H1 (cell line): ENCODE results near the gene RAB32. TPM values are rescaled to one million over a fixed set of nuclear protein-coding genes. Genes with fewer than 3 reads are reported as not detected.

Experiments
- CTCF ChIA-PET: fragments of 300-600 bp; sonication (Branson Sonifier 250); formaldehyde crosslinking; loops from one replicate; lab custom pipeline; 2021; ENCODE audit not compliant: partially characterized antibody; lab: Charles Lee
- POLR2A ChIA-PET: fragments of 300-600 bp; sonication (Branson Sonifier 250); formaldehyde crosslinking; loops from one replicate; lab custom pipeline; 2021; ENCODE audit warnings: inconsistent platforms; ENCODE audit not compliant: partially characterized antibody; lab: Charles Lee
- DNase-seq, 2 experiments: peaks; one replicate each; pipeline versions ENCODE4 v3.0.0 to v3.0.0-alpha.2; 2010 to 2022; ENCODE audit warnings: low spot score in 2 of 2, low read depth in 1 of 2, mixed read lengths in 1 of 2
- FAIRE-seq: peaks from 2 replicates; lab custom pipeline; 2011; peaks lifted over from hg19 to GRCh38; lab: Jason Lieb, UNC
- H2AFZ ChIP-seq: 2 replicates; pipeline ENCODE4 v1.8.1; 2012; ENCODE audit warnings: low read length, inconsistent platforms
- H2AK5ac ChIP-seq: 2 replicates; pipeline ENCODE4 v1.6.1; 2013; ENCODE audit warnings: low read depth, low read length
- H2BK120ac ChIP-seq: replicated peaks from 2 replicates; pipeline ENCODE3; 2013; ENCODE audit warnings: low read depth, low read length, inconsistent platforms
- H2BK12ac ChIP-seq: 2 replicates; pipeline ENCODE4 v1.6.1; 2013; ENCODE audit warnings: low read depth, low read length
- H2BK15ac ChIP-seq: 2 replicates; pipeline ENCODE4 v1.6.1; 2013; ENCODE audit warnings: low read length
- H2BK20ac ChIP-seq: 2 replicates; pipeline ENCODE4 v1.6.1; 2013; ENCODE audit warnings: low read length
- H2BK5ac ChIP-seq: 2 replicates; pipeline ENCODE4 v1.6.1; 2013; ENCODE audit warnings: low read depth, low read length
- H3K14ac ChIP-seq: 2 replicates; pipeline ENCODE4 v1.6.1; 2013; ENCODE audit warnings: inconsistent platforms; ENCODE audit not compliant: insufficient read length
- H3K18ac ChIP-seq: 2 replicates; pipeline ENCODE4 v1.6.1; 2013; ENCODE audit warnings: low read length; ENCODE audit errors: extremely low read depth
- H3K23ac ChIP-seq: 2 replicates; pipeline ENCODE4 v1.6.1; 2013; ENCODE audit warnings: inconsistent platforms; ENCODE audit not compliant: insufficient read length
- H3K23me2 ChIP-seq: 2 replicates; pipeline ENCODE4 v1.6.1; 2013; ENCODE audit warnings: low read depth, low read length
- H3K27ac ChIP-seq: 2 replicates; pipeline ENCODE4 v1.6.1; 2011; ENCODE audit warnings: low read depth, low read length, inconsistent platforms
- H3K27me3 ChIP-seq, 4 experiments: replicated peaks in 1 of 4; 1 replicate in 1 of 4; 2 replicates in 3 of 4; pipeline versions ENCODE4 v1.6.1 to v1.8.1; 2011 to 2013; ENCODE audit warnings: low read length in 3 of 4, mild to moderate bottlenecking in 3 of 4, inconsistent platforms in 2 of 4, mixed read lengths in 2 of 4, moderate library complexity in 1 of 4; ENCODE audit not compliant: control insufficient read depth in 3 of 4, insufficient read depth in 3 of 4; ENCODE audit errors: extremely low read depth in 1 of 4
- H3K36me3 ChIP-seq, 4 experiments: 2 replicates each; pipeline versions ENCODE4 v1.6.1 to v1.8.1; 2011 to 2013; ENCODE audit warnings: mild to moderate bottlenecking in 4 of 4, low read length in 3 of 4, moderate library complexity in 2 of 4, control low read depth in 1 of 4, inconsistent platforms in 1 of 4; ENCODE audit not compliant: insufficient read depth in 4 of 4, control insufficient read depth in 2 of 4
- H3K4ac ChIP-seq: replicated peaks from 2 replicates; pipeline ENCODE3; 2013; ENCODE audit warnings: low read length, low read depth, mixed read lengths, inconsistent platforms; ENCODE audit not compliant: insufficient read length
- H3K4me1 ChIP-seq, 4 experiments: replicated peaks in 1 of 4; 1 replicate in 1 of 4; 2 replicates in 3 of 4; pipeline versions ENCODE4 v1.6.1 to v1.8.1; 2011 to 2013; ENCODE audit warnings: low read length in 3 of 4, inconsistent platforms in 2 of 4, mixed read lengths in 1 of 4; ENCODE audit not compliant: insufficient read depth in 4 of 4, control insufficient read depth in 3 of 4
- H3K4me2 ChIP-seq, 2 experiments: 2 replicates each; pipeline versions ENCODE4 v1.6.1 to v1.8.1; 2011 to 2013; ENCODE audit warnings: low read depth in 2 of 2, low read length in 2 of 2, control low read depth in 1 of 2, inconsistent platforms in 1 of 2, mild to moderate bottlenecking in 1 of 2; ENCODE audit not compliant: insufficient read depth in 1 of 2
- H3K4me3 ChIP-seq, 4 experiments: fragments of 200-600, 300-600 bp in 1 of 4; sonication (generic), shearing (Covaris generic), sonication (Bioruptor Twin) in 1 of 4; 2 replicates each; pipeline versions ENCODE4 v1.5.1 to v1.8.1; 2011 to 2016; ENCODE audit warnings: low read length in 4 of 4, low read depth in 3 of 4, control low read depth in 2 of 4, inconsistent platforms in 2 of 4, mild to moderate bottlenecking in 2 of 4, mixed read lengths in 1 of 4, moderate library complexity in 1 of 4; ENCODE audit not compliant: insufficient read depth in 2 of 4; ENCODE audit errors: extremely low read depth in 1 of 4
- H3K56ac ChIP-seq: replicated peaks from 2 replicates; pipeline ENCODE3; 2013; ENCODE audit warnings: low read depth, mild to moderate bottlenecking, mixed read lengths, low read length, inconsistent platforms; ENCODE audit not compliant: insufficient read length
- H3K79me1 ChIP-seq: 2 replicates; pipeline ENCODE4 v1.6.1; 2013; ENCODE audit warnings: low read depth, low read length, control low read depth
- H3K79me2 ChIP-seq, 2 experiments: 2 replicates each; pipeline versions ENCODE4 v1.6.1 to v1.8.1; 2012 to 2013; ENCODE audit warnings: low read length in 2 of 2, mild to moderate bottlenecking in 2 of 2, inconsistent platforms in 1 of 2; ENCODE audit not compliant: insufficient read depth in 2 of 2, control insufficient read depth in 1 of 2
- H3K9ac ChIP-seq, 4 experiments: replicated peaks in 1 of 4; 1 replicate in 1 of 4; 2 replicates in 3 of 4; pipeline versions ENCODE4 v1.6.1 to v1.8.1; 2011 to 2013; ENCODE audit warnings: low read depth in 3 of 4, low read length in 3 of 4, control low read depth in 2 of 4, mild to moderate bottlenecking in 2 of 4, moderate library complexity in 2 of 4, inconsistent platforms in 1 of 4; ENCODE audit errors: extremely low read depth in 1 of 4
- H3K9me3 ChIP-seq, 2 experiments: 2 replicates each; pipeline versions ENCODE4 v1.6.1 to v1.8.1; 2012 to 2013; ENCODE audit warnings: mild to moderate bottlenecking in 2 of 2, moderate library complexity in 2 of 2, control low read depth in 1 of 2, inconsistent platforms in 1 of 2, low read depth in 1 of 2, low read length in 1 of 2, mixed read lengths in 1 of 2; ENCODE audit not compliant: insufficient read depth in 2 of 2
- H4K20me1 ChIP-seq, 2 experiments: replicated peaks in 1 of 2; 2 replicates each; pipeline versions ENCODE3 to v1.8.1; 2011 to 2013; ENCODE audit warnings: inconsistent platforms in 2 of 2, low read length in 2 of 2, mild to moderate bottlenecking in 1 of 2; ENCODE audit not compliant: insufficient read depth in 2 of 2, control insufficient read depth in 1 of 2
- H4K5ac ChIP-seq: 2 replicates; pipeline ENCODE4 v1.6.1; 2013; ENCODE audit warnings: low read length, low read depth, mixed read lengths, inconsistent platforms; ENCODE audit not compliant: insufficient read length
- H4K8ac ChIP-seq: 2 replicates; pipeline ENCODE4 v1.8.0; 2013; ENCODE audit warnings: mild to moderate bottlenecking, moderate library complexity, low read length, inconsistent platforms; ENCODE audit not compliant: insufficient read depth; ENCODE audit errors: extremely low read depth
- H4K91ac ChIP-seq: replicated peaks from 2 replicates; pipeline ENCODE3; 2013; ENCODE audit warnings: low read length, mixed read lengths, inconsistent platforms; ENCODE audit not compliant: insufficient read length
- ATF2 ChIP-seq: IDR thresholded peaks from 2 replicates; pipeline ENCODE4 v1.6.1; 2012; ENCODE audit warnings: low read length, inconsistent platforms
- CTCF ChIP-seq, 3 experiments: IDR thresholded peaks; 1 replicate in 2 of 3; 2 replicates in 1 of 3; pipeline versions ENCODE4 v1.5.1 to v1.6.1; 2011; ENCODE audit warnings: low read length in 3 of 3, mild to moderate bottlenecking in 3 of 3, inconsistent platforms in 2 of 3, low read depth in 1 of 3, moderate library complexity in 1 of 3; ENCODE audit not compliant: insufficient read depth in 1 of 3; ENCODE audit errors: control extremely low read depth in 1 of 3
- KDM4A ChIP-seq: IDR thresholded peaks from one replicate; pipeline ENCODE4 v1.7.1; 2012; ENCODE audit warnings: low read depth, mild to moderate bottlenecking, moderate library complexity, low read length, inconsistent platforms; ENCODE audit not compliant: severe bottlenecking
- POLR2AphosphoS5 ChIP-seq: IDR thresholded peaks from 2 replicates; pipeline ENCODE4 v1.6.1; 2011; ENCODE audit warnings: low read depth, low read length
- SIN3A ChIP-seq, 2 experiments: IDR thresholded peaks in 1 of 2; conservative IDR thresholded peaks in 1 of 2; 2 replicates each; pipeline ENCODE4 v1.6.1; 2011 to 2012; ENCODE audit warnings: low read length in 2 of 2, improper control_type of control experiment in 1 of 2, low read depth in 1 of 2, mild to moderate bottlenecking in 1 of 2
- TAF1 ChIP-seq: IDR thresholded peaks from 2 replicates; pipeline ENCODE4 v1.6.1; 2011; ENCODE audit warnings: mild to moderate bottlenecking, low read depth, low read length
- WGBS, 2 experiments: shearing (Covaris generic) in 1 of 2; methylation state at CpG; one replicate each; pipeline versions ENCODE4 v1.1.6 to v1.1.7; 2013 to 2015; ENCODE audit warnings: low lambda C conversion rate in 2 of 2, mixed read lengths in 2 of 2, inconsistent platforms in 1 of 2, low coverage in 1 of 2, missing lambda C conversion rate in 1 of 2; ENCODE audit not compliant: insufficient replicate concordance in 2 of 2, insufficient coverage in 1 of 2, insufficient read length in 1 of 2; ENCODE audit errors: extremely low coverage in 1 of 2, missing lambda C conversion rate in 1 of 2; 5-methylcytosine and 5-hydroxymethylcytosine counted together
- polyA plus RNA-seq, 7 experiments: library from polyadenylated mRNA; depleted of rRNA in 3 of 7; stranded (reverse) in 5 of 7; unstranded in 2 of 7; fragments of >200 nt in 5 of 7; fragments of 200-250 nt in 2 of 7; gene quantifications; 1 replicate in 5 of 7; 2 replicates in 1 of 7; 4 replicates in 1 of 7; pipeline versions ENCODE4 v1.2.1 to v1.2.3, GENCODE V29; 2011 to 2013; ENCODE audit warnings: missing spikeins in 2 of 7, mixed read lengths in 2 of 7
- total RNA-seq: library from RNA; stranded (reverse); fragmentation: NEBNext Ultra II Directional; extraction: Animal tissue kit (Norgen Biotek cat#: 25700); gene quantifications from 2 replicates; pipeline ENCODE4 v1.2.1, GENCODE V29; 2021

The RAB32 gene
- total and polyA plus RNA-seq, 2 of the 8 experiments (the other 6 are each of a cell fraction or from before 2014, with no cell fraction given), result 3.9 to 6.3 TPM

GRCh38 chr6:146543940-146544615 is 445 bp downstream of the RAB32 start:
- Histone ChIP-seq H3K18ac (peak overlapping the region; percentile 41; the same call in 1 of the 2 replicates), H2BK120ac (no peak overlapping the region), H2AK5ac (no peak overlapping the region), H4K20me1 (no peaks in the 10 kb centered on the region), H3K4me1 (peaks cover 0 to 2% (median under 1%) of the 10 kb centered on the region in 4 experiments; a peak in 2 of 7 replicates), H3K23me2 (peaks cover 4% of the 10 kb centered on the region; the same call in 1 of the 2 replicates), H2BK5ac (no peak overlapping the region), H2BK20ac (no peak overlapping the region), H3K4me2 (peak overlapping the region; percentile 78 to 97), H4K91ac (peak overlapping the region; percentile 44), H3K9me3 (no peaks in the 10 kb centered on the region)
- ChIA-PET CTCF (interaction anchor here (0.8 to 2.0 kb wide), 6 partner anchors 52 to 156 kb away, joined by 3 to 6 read pairs (median 3); no protein-coding TSS in a partner anchor), POLR2A (interaction anchor here (0.7 to 1.0 kb wide), 3 partner anchors 18 to 580 kb away, joined by 3 to 4 read pairs (median 3); partner anchors contain the start of gene SHPRH)
- peak in 1 of 2 experiments; percentile 65 for DNase-seq
- TF ChIP-seq TAF1 (0 out of 2 replicates have a peak, but pooled peaks have one; percentile 31), ATF2 (no peak), KDM4A (peak; percentile 97), POLR2AphosphoS5 (peak; percentile 15; the same call in 1 of the 2 replicates), SIN3A (conservative IDR thresholded peaks at IDR 0.05 in 1 of 2, IDR thresholded peaks at IDR 0.05 in 1 of 2; ENCODE audit: low read depth in 1 of 2, low read length in 2 of 2) (0 out of 4 replicates have a peak, but pooled peaks of 1 of the 2 experiments have one; percentile 16), CTCF (IDR thresholded peaks at IDR 0.05; ENCODE audit: control extremely low read depth in 1 of 3, insufficient read depth in 1 of 3, low read depth in 1 of 3, low read length in 3 of 3) (no peak)
- TF ChIP-seq, all 59 proteins: peak for 4
- Histone ChIP-seq H2BK12ac (0 out of 2 replicates have a peak overlapping the region, but pooled peaks have one; percentile 42), H3K27ac (no peak overlapping the region), H4K8ac (peak overlapping the region; percentile 81; the same call in 1 of the 2 replicates), H3K4ac (no peak overlapping the region), H3K56ac (peak overlapping the region; percentile 9), H3K4me3 (peak overlapping the region; percentile 56 to 72 (median 66)), H3K27me3 (no peaks in the 10 kb centered on the region; a peak in 3 of 7 replicates), H2BK15ac (0 out of 2 replicates have a peak overlapping the region, but pooled peaks have one; percentile 73), H2AFZ (peak overlapping the region; percentile 86), H3K79me1 (no peaks in the 10 kb centered on the region), H3K79me2 (peaks cover 0 to 5% of the 10 kb centered on the region in 2 experiments; a peak in 1 of 4 replicates), H4K5ac (no peak overlapping the region), H3K23ac (no peak overlapping the region), H3K36me3 (no peaks in the 10 kb centered on the region), H3K14ac (no peak overlapping the region), H3K9ac (peak overlapping the region; percentile 56 to 75 (median 70))
- WGBS, 2 experiments, result 18% methylated on average over 15 of the region's 33 CpGs; no CpG with 5 or more reads in 1 of the 2 experiments
- no peak for FAIRE-seq
